ENCODE results near the gene FERMT3. TPM values are rescaled to one million over a fixed set of nuclear protein-coding genes. Genes with fewer than 3 reads are reported as not detected.
A peak's percentile ranks its signal among the peaks of the same experiment; 100 is the strongest.

Gene FERMT3
- total and polyA plus RNA-seq, 2 of the 13 experiments (the other 11 are each of a cell fraction or from before 2014, with no cell fraction given), result 0.29 TPM; not detected in 1

DNA sequence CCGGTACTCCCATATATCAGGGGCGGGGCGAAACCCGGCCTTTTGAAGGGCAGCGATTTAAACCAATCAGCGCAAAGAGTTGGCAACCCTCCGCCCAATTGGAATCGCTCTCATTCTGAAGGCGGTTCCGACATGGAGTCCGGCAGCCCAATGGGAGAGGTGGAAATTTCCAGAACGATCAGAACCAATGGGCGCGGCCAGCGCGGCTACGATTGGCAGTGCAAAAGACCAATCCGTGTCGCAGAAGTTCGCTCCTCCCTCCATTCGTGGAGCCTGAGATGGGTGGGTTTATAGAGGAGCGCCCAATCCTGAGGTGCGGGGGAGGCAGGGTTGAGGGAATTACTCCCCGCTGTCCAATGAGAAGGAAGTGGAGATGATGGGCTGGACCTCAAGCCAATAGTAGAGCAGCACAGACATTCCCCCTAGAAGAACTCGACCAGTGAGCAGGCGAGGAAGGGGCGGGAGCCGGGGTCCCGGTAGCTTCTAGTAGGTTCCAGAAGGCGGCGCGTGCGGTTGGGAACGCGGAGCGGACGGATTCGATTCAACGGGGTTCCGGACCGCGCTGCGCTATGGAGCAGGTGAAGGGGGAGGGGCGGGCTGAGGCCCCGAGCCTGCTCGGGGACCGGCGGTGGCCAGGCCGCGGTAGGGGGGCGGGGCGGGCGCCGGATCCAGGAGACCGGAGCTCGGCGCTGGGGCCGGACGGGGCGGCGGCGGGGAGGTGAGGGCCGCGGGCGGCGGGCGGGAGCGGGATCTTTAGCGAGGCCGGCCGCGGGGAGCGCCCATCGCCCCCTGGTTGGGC lies 20.6 kb upstream of the FERMT3 start, which contains the start of gene STIP1 (continued):
- TF ChIP-seq, protein P1, sequence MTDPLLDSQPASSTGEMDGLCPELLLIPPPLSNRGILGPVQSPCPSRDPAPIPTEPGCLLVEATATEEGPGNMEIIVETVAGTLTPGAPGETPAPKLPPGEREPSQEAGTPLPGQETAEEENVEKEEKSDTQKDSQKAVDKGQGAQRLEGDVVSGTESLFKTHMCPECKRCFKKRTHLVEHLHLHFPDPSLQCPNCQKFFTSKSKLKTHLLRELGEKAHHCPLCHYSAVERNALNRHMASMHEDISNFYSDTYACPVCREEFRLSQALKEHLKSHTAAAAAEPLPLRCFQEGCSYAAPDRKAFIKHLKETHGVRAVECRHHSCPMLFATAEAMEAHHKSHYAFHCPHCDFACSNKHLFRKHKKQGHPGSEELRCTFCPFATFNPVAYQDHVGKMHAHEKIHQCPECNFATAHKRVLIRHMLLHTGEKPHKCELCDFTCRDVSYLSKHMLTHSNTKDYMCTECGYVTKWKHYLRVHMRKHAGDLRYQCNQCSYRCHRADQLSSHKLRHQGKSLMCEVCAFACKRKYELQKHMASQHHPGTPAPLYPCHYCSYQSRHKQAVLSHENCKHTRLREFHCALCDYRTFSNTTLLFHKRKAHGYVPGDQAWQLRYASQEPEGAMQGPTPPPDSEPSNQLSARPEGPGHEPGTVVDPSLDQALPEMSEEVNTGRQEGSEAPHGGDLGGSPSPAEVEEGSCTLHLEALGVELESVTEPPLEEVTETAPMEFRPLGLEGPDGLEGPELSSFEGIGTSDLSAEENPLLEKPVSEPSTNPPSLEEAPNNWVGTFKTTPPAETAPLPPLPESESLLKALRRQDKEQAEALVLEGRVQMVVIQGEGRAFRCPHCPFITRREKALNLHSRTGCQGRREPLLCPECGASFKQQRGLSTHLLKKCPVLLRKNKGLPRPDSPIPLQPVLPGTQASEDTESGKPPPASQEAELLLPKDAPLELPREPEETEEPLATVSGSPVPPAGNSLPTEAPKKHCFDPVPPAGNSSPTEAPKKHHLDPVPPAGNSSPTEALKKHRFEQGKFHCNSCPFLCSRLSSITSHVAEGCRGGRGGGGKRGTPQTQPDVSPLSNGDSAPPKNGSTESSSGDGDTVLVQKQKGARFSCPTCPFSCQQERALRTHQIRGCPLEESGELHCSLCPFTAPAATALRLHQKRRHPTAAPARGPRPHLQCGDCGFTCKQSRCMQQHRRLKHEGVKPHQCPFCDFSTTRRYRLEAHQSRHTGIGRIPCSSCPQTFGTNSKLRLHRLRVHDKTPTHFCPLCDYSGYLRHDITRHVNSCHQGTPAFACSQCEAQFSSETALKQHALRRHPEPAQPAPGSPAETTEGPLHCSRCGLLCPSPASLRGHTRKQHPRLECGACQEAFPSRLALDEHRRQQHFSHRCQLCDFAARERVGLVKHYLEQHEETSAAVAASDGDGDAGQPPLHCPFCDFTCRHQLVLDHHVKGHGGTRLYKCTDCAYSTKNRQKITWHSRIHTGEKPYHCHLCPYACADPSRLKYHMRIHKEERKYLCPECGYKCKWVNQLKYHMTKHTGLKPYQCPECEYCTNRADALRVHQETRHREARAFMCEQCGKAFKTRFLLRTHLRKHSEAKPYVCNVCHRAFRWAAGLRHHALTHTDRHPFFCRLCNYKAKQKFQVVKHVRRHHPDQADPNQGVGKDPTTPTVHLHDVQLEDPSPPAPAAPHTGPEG (CRISPR knock-in tag; IDR thresholded peaks at IDR 0.05), result no peak
- TF ChIP-seq SATB2 (CRISPR knock-in tag; IDR thresholded peaks at IDR 0.05) (no peak; the same call in 1 of the 2 replicates), AKAP8 (CRISPR knock-in tag; IDR thresholded peaks at IDR 0.05) (no peak), SMARCC2 (IDR thresholded peaks at IDR 0.05) (no peak), TCF12 (IDR thresholded peaks at IDR 0.05) (no peak), TCF12 (CRISPR knock-in tag; IDR thresholded peaks at IDR 0.05) (no peak), ZNF451 (CRISPR knock-in tag; IDR thresholded peaks at IDR 0.05) (no peak), SIX4 (CRISPR knock-in tag; IDR thresholded peaks at IDR 0.05) (no peak), ZNF263 (CRISPR knock-in tag; IDR thresholded peaks at IDR 0.05) (peak; percentile 39; the same call in 1 of the 2 replicates), ZNF772 (CRISPR knock-in tag; IDR thresholded peaks at IDR 0.05) (no peak), SRSF9 (IDR thresholded peaks at IDR 0.05; ENCODE audit: borderline replicate concordance, insufficient read depth, low read depth, low read length, poor library complexity, severe bottlenecking) (no peak), HDAC1 (CRISPR knock-in tag; IDR thresholded peaks at IDR 0.05) (0 out of 2 replicates have a peak, but pooled peaks have one; percentile 37), REPIN1 (CRISPR knock-in tag; IDR thresholded peaks at IDR 0.05; ENCODE audit: borderline replicate concordance, low read depth) (no peak), SMAD3 (CRISPR knock-in tag; IDR thresholded peaks at IDR 0.05) (peak; percentile 82; the same call in 1 of the 2 replicates), ZNF33B (CRISPR knock-in tag; IDR thresholded peaks at IDR 0.05) (no peak), CBX5 (CRISPR knock-in tag; IDR thresholded peaks at IDR 0.05; ENCODE audit: borderline replicate concordance) (0 out of 2 replicates have a peak, but pooled peaks have one; percentile 78), SMYD3 (CRISPR knock-in tag; IDR thresholded peaks at IDR 0.05) (0 out of 2 replicates have a peak, but pooled peaks have one; percentile 15), HNF4G (IDR thresholded peaks at IDR 0.05; ENCODE audit: borderline replicate concordance, low read depth, low read length) (no peak), HNF4G (CRISPR knock-in tag; IDR thresholded peaks at IDR 0.05; ENCODE audit: borderline replicate concordance, low read depth) (no peak)
- TF ChIP-seq, protein P2, sequence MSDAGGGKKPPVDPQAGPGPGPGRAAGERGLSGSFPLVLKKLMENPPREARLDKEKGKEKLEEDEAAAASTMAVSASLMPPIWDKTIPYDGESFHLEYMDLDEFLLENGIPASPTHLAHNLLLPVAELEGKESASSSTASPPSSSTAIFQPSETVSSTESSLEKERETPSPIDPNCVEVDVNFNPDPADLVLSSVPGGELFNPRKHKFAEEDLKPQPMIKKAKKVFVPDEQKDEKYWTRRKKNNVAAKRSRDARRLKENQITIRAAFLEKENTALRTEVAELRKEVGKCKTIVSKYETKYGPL (CRISPR knock-in tag; IDR thresholded peaks at IDR 0.05), result no peak
- TF ChIP-seq, protein P3, sequence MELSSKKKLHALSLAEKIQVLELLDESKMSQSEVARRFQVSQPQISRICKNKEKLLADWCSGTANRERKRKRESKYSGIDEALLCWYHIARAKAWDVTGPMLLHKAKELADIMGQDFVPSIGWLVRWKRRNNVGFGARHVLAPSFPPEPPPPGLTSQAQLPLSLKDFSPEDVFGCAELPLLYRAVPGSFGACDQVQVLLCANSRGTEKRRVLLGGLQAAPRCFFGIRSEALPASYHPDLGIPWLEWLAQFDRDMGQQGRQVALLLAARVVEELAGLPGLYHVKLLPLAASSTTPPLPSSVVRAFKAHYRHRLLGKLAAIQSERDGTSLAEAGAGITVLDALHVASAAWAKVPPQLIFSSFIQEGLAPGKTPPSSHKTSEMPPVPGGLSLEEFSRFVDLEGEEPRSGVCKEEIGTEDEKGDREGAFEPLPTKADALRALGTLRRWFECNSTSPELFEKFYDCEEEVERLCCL (CRISPR knock-in tag; IDR thresholded peaks at IDR 0.05; ENCODE audit: borderline replicate concordance), result no peak
